HepG2 (cell line): ENCODE results near the gene PAGE2B. TPM values are rescaled to one million over a fixed set of nuclear protein-coding genes. Genes with fewer than 3 reads are reported as not detected.

Experiments
- ATAC-seq: fragments of 200-7000 bp; cut with Tn5 transposase; 3 replicates; pipeline ENCODE4 v1.9.1; 2020; ENCODE audit warnings: mild to moderate bottlenecking, moderate library complexity
- BruUV-seq: library from RNA; stranded (reverse); fragments of 400-500 nt; replicated peaks from 2 replicates; lab custom pipeline; 2021; lab: Mats Ljungman, UMichigan
- CTCF ChIA-PET: fragments of 300-600 bp; formaldehyde crosslinking; extraction: SDS; loops from one replicate; lab custom pipeline; 2021; ENCODE audit warnings: low total read pairs, inconsistent platforms, low intra/inter-chr PET ratio; lab: Yijun Ruan, JAX
- POLR2A ChIA-PET: fragments of 350-600 bp; sonication (Branson Sonifier 250); formaldehyde crosslinking; loops from one replicate; lab custom pipeline; 2020; ENCODE audit warnings: antibody characterized with exemption, inconsistent platforms; lab: Yijun Ruan, JAX
- DNase-seq: peaks from one replicate; pipeline ENCODE4 v3.0.0-alpha.2; 2015; ENCODE audit warnings: low spot score
- FAIRE-seq: peaks from 3 replicates; lab custom pipeline; 2011; peaks lifted over from hg19 to GRCh38; lab: Jason Lieb, UNC
- H2AFZ ChIP-seq: one replicate; pipeline ENCODE4 v1.6.1; 2011; ENCODE audit warnings: low read length, inconsistent platforms
- H3K27ac ChIP-seq: fragments of 300-600 bp; 3 replicates; pipeline ENCODE4 v1.8.0; 2011; ENCODE audit warnings: mixed run types, mild to moderate bottlenecking, mixed read lengths, low read length, inconsistent platforms; ENCODE audit not compliant: insufficient read depth; ENCODE audit errors: extremely low read length
- H3K27me3 ChIP-seq, 2 experiments: fragments of 200-600 bp in 1 of 2; 2 replicates in 1 of 2; 3 replicates in 1 of 2; pipeline versions ENCODE4 v1.6.0 to v1.8.0; 2011; ENCODE audit warnings: low read length in 2 of 2, mild to moderate bottlenecking in 2 of 2, moderate library complexity in 2 of 2, inconsistent platforms in 1 of 2; ENCODE audit not compliant: insufficient read depth in 2 of 2, control insufficient read depth in 1 of 2
- H3K36me3 ChIP-seq, 2 experiments: fragments of 200-600 bp in 1 of 2; replicated peaks in 1 of 2; 2 replicates in 1 of 2; 3 replicates in 1 of 2; pipeline versions ENCODE4 v1.5.1 to v1.8.0; 2011; ENCODE audit warnings: low read length in 2 of 2, inconsistent platforms in 1 of 2; ENCODE audit not compliant: insufficient read depth in 2 of 2, control insufficient read depth in 1 of 2
- H3K4me1 ChIP-seq: 2 replicates; pipeline ENCODE4 v1.5.1; 2012; ENCODE audit warnings: low read length, inconsistent platforms; ENCODE audit not compliant: insufficient read depth
- H3K4me2 ChIP-seq: 2 replicates; pipeline ENCODE4 v1.6.0; 2011; ENCODE audit warnings: low read depth, low read length, inconsistent platforms
- H3K4me3 ChIP-seq, 3 experiments: fragments of 200-600 bp in 1 of 3; sonication (generic), shearing (Covaris generic) in 1 of 3; replicated peaks in 1 of 3; 2 replicates each; pipeline ENCODE4 v1.5.1; 2011 to 2016; ENCODE audit warnings: low read length in 3 of 3, inconsistent platforms in 2 of 3, low read depth in 2 of 3, mild to moderate bottlenecking in 2 of 3, control low read depth in 1 of 3, mixed read lengths in 1 of 3; ENCODE audit not compliant: insufficient read depth in 1 of 3
- H3K79me2 ChIP-seq: one replicate; pipeline ENCODE4 v1.6.1; 2011; ENCODE audit warnings: low read length, inconsistent platforms; ENCODE audit not compliant: insufficient read depth
- H3K9ac ChIP-seq: 2 replicates; pipeline ENCODE4 v1.6.0; 2011; ENCODE audit warnings: mild to moderate bottlenecking, low read depth, low read length, inconsistent platforms; ENCODE audit not compliant: insufficient read depth
- H3K9me3 ChIP-seq: 2 replicates; pipeline ENCODE4 v1.5.1; 2012; ENCODE audit warnings: mild to moderate bottlenecking, low read length
- H4K20me1 ChIP-seq: 2 replicates; pipeline ENCODE4 v1.6.0; 2011; ENCODE audit warnings: inconsistent platforms, mild to moderate bottlenecking, low read length, moderate library complexity; ENCODE audit not compliant: insufficient read depth
- ATM ChIP-seq: fragments of 450-650 bp; IDR thresholded peaks from 2 replicates; pipeline ENCODE4 v1.7.1; 2017; ENCODE audit warnings: mild to moderate bottlenecking, borderline replicate concordance
- CREM ChIP-seq, 2 experiments: sonication (generic) in 1 of 2; formaldehyde crosslinking in 1 of 2; IDR thresholded peaks; 2 replicates each; pipeline versions ENCODE4 v1.4.0 to v1.6.1; 2016 to 2020; ENCODE audit warnings: antibody characterized with exemption in 1 of 2, mild to moderate bottlenecking in 1 of 2, missing genetic modification reagents in 1 of 2
- ESRRA ChIP-seq: sonication (generic); formaldehyde crosslinking; IDR thresholded peaks from 2 replicates; pipeline ENCODE4 v1.5.1; 2020; ENCODE audit warnings: mild to moderate bottlenecking, low read depth, missing genetic modification reagents
- HES4 ChIP-seq: sonication (generic); formaldehyde crosslinking; IDR thresholded peaks from 2 replicates; pipeline ENCODE4 v1.9.0; 2021; ENCODE audit warnings: mild to moderate bottlenecking, missing genetic modification reagents, borderline replicate concordance
- MLLT10 ChIP-seq: sonication (generic); formaldehyde crosslinking; IDR thresholded peaks from 2 replicates; pipeline ENCODE4 v1.4.0; 2020; ENCODE audit warnings: missing genetic modification reagents
- ZNF264 ChIP-seq: sonication (generic); formaldehyde crosslinking; IDR thresholded peaks from 2 replicates; pipeline ENCODE4 v1.4.0; 2020; ENCODE audit warnings: missing genetic modification reagents
- ZNF547 ChIP-seq: sonication (generic); formaldehyde crosslinking; IDR thresholded peaks from 2 replicates; pipeline ENCODE4 v1.5.1; 2020; ENCODE audit warnings: mild to moderate bottlenecking, missing genetic modification reagents
- ZNF614 ChIP-seq: IDR thresholded peaks from 2 replicates; pipeline ENCODE4 v1.6.1; 2018; ENCODE audit warnings: missing biosample characterization, missing genetic modification reagents, inconsistent platforms, borderline replicate concordance
- ZNF629 ChIP-seq: sonication (generic); formaldehyde crosslinking; conservative IDR thresholded peaks from 2 replicates; pipeline ENCODE4 v1.5.0; 2020; ENCODE audit warnings: missing genetic modification reagents
- in situ Hi-C: cut with HindIII; loops from 2 replicates; pipeline ENCODE4 v1.10.0; 2017; ENCODE audit warnings: low pct_unique_long_range_greater_than_20kb; ENCODE audit not compliant: extremely low pct_ligation_motif_present
- intact Hi-C: fragments of 100-400 bp; cut with micrococcal nuclease; formaldehyde crosslinking; loops from one replicate; pipeline ENCODE4 v1.10.0; 2022; ENCODE audit not compliant: unreplicated experiment
- polyA plus RNA-seq, 8 experiments: library from polyadenylated mRNA; depleted of rRNA in 3 of 8; stranded (reverse) in 7 of 8; unstranded in 1 of 8; fragments of >200 nt; fragmentation: Illumina TruSeq in 4 of 8; extraction: Trizol in 4 of 8; gene quantifications; 2 replicates each; pipeline versions ENCODE4 v1.2.1 to v1.2.3, GENCODE V29; 2011 to 2016; ENCODE audit warnings: low read depth in 4 of 8, missing spikeins in 1 of 8, mixed read lengths in 1 of 8; ENCODE audit not compliant: insufficient read depth in 1 of 8
- total RNA-seq, 5 experiments: library from RNA; depleted of rRNA; stranded (reverse); fragments of >200 nt; fragmentation: Illumina TruSeq; extraction: Trizol; gene quantifications; 2 replicates each; pipeline ENCODE4 v1.2.3, GENCODE V29; 2016; ENCODE audit warnings: low read depth in 1 of 5
- TF ChIP-seq, protein P1 (sequence below): sonication (generic); formaldehyde crosslinking; conservative IDR thresholded peaks from 2 replicates; pipeline ENCODE4 v1.8.0; 2022; ENCODE audit warnings: low read depth, missing genetic modification reagents

The PAGE2B gene
- total and polyA plus RNA-seq, 2 of the 13 experiments (the other 11 are each of a cell fraction or from before 2014, with no cell fraction given), result 0.57 TPM; not detected in 1

DNA sequence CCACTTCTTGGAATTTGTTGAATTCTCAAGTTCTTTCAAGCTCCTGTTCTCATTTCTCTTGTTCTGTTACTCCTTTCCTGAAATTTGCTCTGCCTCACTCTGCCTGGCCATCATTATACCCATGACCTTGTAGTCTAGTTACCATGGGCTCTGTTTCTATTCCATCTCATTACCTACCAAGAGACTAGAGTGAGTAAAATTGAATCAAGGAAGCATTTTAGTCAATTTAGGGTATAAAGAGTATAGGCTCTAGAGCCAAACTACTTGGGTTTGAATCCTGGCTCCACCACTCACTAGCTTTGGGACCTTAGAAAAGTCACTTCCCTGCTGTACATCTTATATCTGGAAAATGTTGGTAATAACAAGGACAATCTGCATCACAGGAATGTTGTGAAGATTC lies 46.2 kb upstream of the PAGE2B start:
- POLR2A ChIA-PET, result no interaction called here
- DNase-seq (no peak), ATAC-seq (no peak), FAIRE-seq (no peak)
- Histone ChIP-seq H3K9ac (no peak overlapping the region), H3K4me2 (no peak overlapping the region), H3K27ac (no peak overlapping the region), H3K36me3 (no peaks in the 10 kb centered on the region), H3K9me3 (no peaks in the 10 kb centered on the region), H2AFZ (no peak overlapping the region), H3K27me3 (no peaks in the 10 kb centered on the region), H3K4me1 (peaks cover 11% of the 10 kb centered on the region; the same call in 1 of the 2 replicates), H4K20me1 (no peaks in the 10 kb centered on the region), H3K79me2 (no peaks in the 10 kb centered on the region), H3K4me3 (no peak overlapping the region)
- in situ Hi-C loops (no loop called here), intact Hi-C loops (no loop called here)
- CTCF ChIA-PET, result no interaction called here
- no TSS peak for BruUV-seq
- TF ChIP-seq ATM (no peak), ZNF264 (CRISPR knock-in tag) (no peak), ZNF614 (no peak), ZNF547 (CRISPR knock-in tag) (no peak), HES4 (no peak), MLLT10 (CRISPR knock-in tag) (no peak), CREM (IDR thresholded peaks at IDR 0.05) (no peak), CREM (CRISPR knock-in tag; IDR thresholded peaks at IDR 0.05) (no peak), ESRRA (CRISPR knock-in tag) (no peak), ZNF629 (CRISPR knock-in tag) (no peak)
- TF ChIP-seq, protein P1, sequence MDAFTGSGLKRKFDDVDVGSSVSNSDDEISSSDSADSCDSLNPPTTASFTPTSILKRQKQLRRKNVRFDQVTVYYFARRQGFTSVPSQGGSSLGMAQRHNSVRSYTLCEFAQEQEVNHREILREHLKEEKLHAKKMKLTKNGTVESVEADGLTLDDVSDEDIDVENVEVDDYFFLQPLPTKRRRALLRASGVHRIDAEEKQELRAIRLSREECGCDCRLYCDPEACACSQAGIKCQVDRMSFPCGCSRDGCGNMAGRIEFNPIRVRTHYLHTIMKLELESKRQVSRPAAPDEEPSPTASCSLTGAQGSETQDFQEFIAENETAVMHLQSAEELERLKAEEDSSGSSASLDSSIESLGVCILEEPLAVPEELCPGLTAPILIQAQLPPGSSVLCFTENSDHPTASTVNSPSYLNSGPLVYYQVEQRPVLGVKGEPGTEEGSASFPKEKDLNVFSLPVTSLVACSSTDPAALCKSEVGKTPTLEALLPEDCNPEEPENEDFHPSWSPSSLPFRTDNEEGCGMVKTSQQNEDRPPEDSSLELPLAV (CRISPR knock-in tag), result no peak
